Thyroid gland (tissue), 4 donors: Measurements from ENCODE around the gene ANAPC10. TPM values are rescaled to one million over a fixed set of nuclear protein-coding genes. Genes with fewer than 3 reads are reported as not detected.

ENCODE experiments used
- DNase-seq, 2 donors: peaks; one replicate each; pipeline ENCODE4 v3.0.0-alpha.2; 2019
- H3K27ac ChIP-seq, 3 donors: fragments of 200-600 bp; sonication (generic); 1 replicate in 2 of 3; 2 replicates in 1 of 3; pipeline ENCODE4 v1.5.1; 2016 to 2019; ENCODE audit warnings: mild to moderate bottlenecking in 1 of 3, moderate library complexity in 1 of 3
- H3K27me3 ChIP-seq: fragments of 200-600 bp; sonication (generic); one replicate; pipeline ENCODE4 v1.5.1; 2019
- H3K36me3 ChIP-seq, 2 donors: fragments of 200-600 bp; sonication (generic); one replicate each; pipeline ENCODE4 v1.5.1; 2016 to 2019
- H3K4me1 ChIP-seq, 2 donors: fragments of 200-600 bp; sonication (generic); one replicate each; pipeline ENCODE4 v1.5.1; 2017 to 2019
- H3K4me3 ChIP-seq, 3 donors: fragments of 200-600 bp; sonication (generic); replicated peaks in 1 of 3; 1 replicate in 2 of 3; 2 replicates in 1 of 3; pipeline ENCODE4 v1.5.1; 2016; ENCODE audit warnings: mild to moderate bottlenecking in 1 of 3
- H3K9me3 ChIP-seq: fragments of 200-600 bp; sonication (generic); one replicate; pipeline ENCODE4 v1.5.1; 2017
- POLR2A ChIP-seq, 2 donors: fragments of 450-650 bp; IDR thresholded peaks; one replicate each; pipeline ENCODE4 v1.6.1; 2017; ENCODE audit warnings: antibody characterized with exemption in 2 of 2, mild to moderate bottlenecking in 2 of 2, moderate library complexity in 1 of 2
- WGBS, 2 donors: methylation state at CpG; one replicate each; pipeline ENCODE4 v1.1.5; 2017; 5-methylcytosine and 5-hydroxymethylcytosine counted together
- intact Hi-C: fragments of 100-400 bp; cut with DNase I; formaldehyde crosslinking; loops from one replicate; pipeline ENCODE4 v1.15.1; 2023
- total RNA-seq, 4 donors: library from RNA; depleted of rRNA; stranded (reverse); fragments of >200 nt; gene quantifications; one replicate each; pipeline ENCODE4 v1.2.3, GENCODE V29; 2016
- TF ChIP-seq, protein P1 (sequence below), 6 experiments: fragments of 200-600 bp in 3 of 6; fragments of 450-650 bp in 3 of 6; sonication (generic) in 3 of 6; IDR thresholded peaks; one replicate each; pipeline ENCODE4 v1.5.1; 2016 to 2019; ENCODE audit warnings: antibody characterized with exemption in 6 of 6, mild to moderate bottlenecking in 2 of 6, inconsistent platforms in 1 of 6, moderate library complexity in 1 of 6

ANAPC10 gene
- total RNA-seq, 4 donors from 2014 or later, result 35.1 to 80.8 (median 47.9) TPM

DNA sequence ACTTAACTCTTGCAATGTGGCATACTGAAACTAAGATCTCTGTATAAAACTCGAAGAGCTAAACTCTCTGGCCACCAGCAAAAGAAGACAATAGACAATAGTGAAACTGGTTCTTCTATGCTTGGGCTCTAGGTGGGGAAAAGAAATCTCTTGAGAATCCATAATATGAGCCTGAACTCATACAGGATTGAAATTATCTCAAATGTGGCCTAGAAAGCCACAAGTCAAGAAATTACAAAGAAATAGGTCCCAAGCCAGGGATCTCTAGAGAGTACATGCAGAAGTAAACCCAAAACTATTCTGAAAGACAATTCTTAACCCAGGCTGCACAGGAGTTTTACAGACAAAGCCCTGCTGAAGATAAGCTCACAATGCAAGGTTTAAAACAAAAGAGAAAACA, 127.4 kb downstream of the ANAPC10 start:
- WGBS, 2 donors, result 76 to 85% methylated on average over 1 of the region's 1 CpG
- Histone ChIP-seq H3K9me3 (no peaks in the 10 kb centered on the region), H3K36me3 (no peaks in the 10 kb centered on the region), H3K4me3 (no peak overlapping the region), H3K4me1 (no peaks in the 10 kb centered on the region), H3K27me3 (no peaks in the 10 kb centered on the region), H3K27ac (no peak overlapping the region)
- TF ChIP-seq, protein P1, sequence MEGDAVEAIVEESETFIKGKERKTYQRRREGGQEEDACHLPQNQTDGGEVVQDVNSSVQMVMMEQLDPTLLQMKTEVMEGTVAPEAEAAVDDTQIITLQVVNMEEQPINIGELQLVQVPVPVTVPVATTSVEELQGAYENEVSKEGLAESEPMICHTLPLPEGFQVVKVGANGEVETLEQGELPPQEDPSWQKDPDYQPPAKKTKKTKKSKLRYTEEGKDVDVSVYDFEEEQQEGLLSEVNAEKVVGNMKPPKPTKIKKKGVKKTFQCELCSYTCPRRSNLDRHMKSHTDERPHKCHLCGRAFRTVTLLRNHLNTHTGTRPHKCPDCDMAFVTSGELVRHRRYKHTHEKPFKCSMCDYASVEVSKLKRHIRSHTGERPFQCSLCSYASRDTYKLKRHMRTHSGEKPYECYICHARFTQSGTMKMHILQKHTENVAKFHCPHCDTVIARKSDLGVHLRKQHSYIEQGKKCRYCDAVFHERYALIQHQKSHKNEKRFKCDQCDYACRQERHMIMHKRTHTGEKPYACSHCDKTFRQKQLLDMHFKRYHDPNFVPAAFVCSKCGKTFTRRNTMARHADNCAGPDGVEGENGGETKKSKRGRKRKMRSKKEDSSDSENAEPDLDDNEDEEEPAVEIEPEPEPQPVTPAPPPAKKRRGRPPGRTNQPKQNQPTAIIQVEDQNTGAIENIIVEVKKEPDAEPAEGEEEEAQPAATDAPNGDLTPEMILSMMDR (IDR thresholded peaks at IDR 0.05), result no peak
- TF ChIP-seq POLR2A (IDR thresholded peaks at IDR 0.05), result no peak
- no peak for DNase-seq
- intact Hi-C loops, result no loop called here

DNA sequence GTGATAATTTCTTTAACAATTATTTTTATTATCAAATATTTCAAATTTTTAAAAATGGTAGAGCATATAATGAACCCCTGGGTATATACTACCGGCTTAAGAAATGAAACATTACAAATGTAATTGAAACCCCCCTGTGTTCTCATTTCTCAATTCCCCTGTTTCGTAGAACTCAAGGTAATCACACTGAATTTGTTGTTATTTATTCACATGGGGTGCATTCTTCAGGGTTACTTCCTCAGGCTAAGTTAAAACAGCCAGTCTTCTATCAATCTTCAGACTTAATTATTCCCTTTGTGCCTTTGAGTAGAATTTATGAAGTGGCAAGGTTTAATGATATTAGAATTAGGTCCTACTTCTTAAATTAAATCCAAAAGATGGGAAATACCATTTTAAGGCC, 128.2 kb downstream of the ANAPC10 start:
- no peaks in the 10 kb centered on the region for H3K4me1 ChIP-seq
- no peaks in the 10 kb centered on the region for H3K27me3 ChIP-seq
- no peak for TF ChIP-seq POLR2A (IDR thresholded peaks at IDR 0.05)
- TF ChIP-seq, protein P1 (IDR thresholded peaks at IDR 0.05), result no peak
- DNase-seq, result no peak
- 94 to 96% methylated on average over 2 of the region's 2 CpGs for WGBS, 2 donors
- no peaks in the 10 kb centered on the region for H3K9me3 ChIP-seq
- H3K4me3 ChIP-seq, result no peak overlapping the region
- intact Hi-C loops, result no loop called here
- H3K36me3 ChIP-seq, result no peaks in the 10 kb centered on the region
- H3K27ac ChIP-seq, result no peak overlapping the region

DNA sequence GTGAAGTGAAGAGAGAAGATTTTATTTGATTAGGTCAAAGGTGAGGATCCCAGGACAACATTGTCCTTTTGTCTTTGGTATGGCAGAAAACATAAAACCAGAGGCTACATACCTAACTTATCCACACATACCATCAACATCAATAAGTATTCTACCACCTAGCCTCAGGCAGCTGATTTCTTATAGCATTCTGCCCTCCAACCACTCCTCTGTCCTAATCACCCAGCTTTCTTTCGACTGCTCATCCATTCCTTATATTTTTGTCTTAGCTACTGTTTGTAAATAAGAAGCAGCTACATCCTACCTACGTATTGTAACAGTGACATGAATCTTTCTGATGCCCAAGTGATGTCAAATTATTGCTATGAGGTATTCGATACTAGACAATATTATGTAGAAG, 129.4 kb downstream of the ANAPC10 start:
- DNase-seq, result no peak
- Histone ChIP-seq H3K4me3 (no peak overlapping the region), H3K4me1 (no peaks in the 10 kb centered on the region), H3K9me3 (no peaks in the 10 kb centered on the region), H3K36me3 (no peaks in the 10 kb centered on the region), H3K27ac (no peak overlapping the region), H3K27me3 (no peaks in the 10 kb centered on the region)
- intact Hi-C loops, result no loop called here
- WGBS, 2 donors, result 93 to 97% methylated on average over 3 of the region's 3 CpGs
- no peak for TF ChIP-seq POLR2A (IDR thresholded peaks at IDR 0.05)
- TF ChIP-seq, protein P1 (IDR thresholded peaks at IDR 0.05), result no peak

DNA sequence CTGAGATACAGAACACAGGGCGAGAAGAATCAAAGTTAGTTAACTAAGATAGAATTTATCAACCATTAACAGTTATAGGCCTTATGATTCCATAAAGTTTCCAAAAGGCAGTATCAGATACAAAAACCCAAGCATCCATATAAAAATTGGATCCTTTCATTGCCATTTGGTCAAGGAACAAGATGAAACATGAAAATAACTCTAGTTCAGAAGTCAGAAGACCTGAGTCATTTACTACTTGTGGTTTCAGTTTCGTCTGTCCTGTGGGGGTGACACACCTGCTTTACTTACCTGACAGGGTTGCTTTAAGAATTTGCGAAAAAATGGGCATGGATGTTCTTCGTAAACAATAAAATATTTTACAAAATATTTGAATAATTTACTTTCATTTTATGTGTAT, 130.8 kb downstream of the ANAPC10 start:
- H3K36me3 ChIP-seq, result no peaks in the 10 kb centered on the region
- H3K4me1 ChIP-seq, result no peaks in the 10 kb centered on the region
- no peak overlapping the region for H3K4me3 ChIP-seq
- TF ChIP-seq, protein P1 (IDR thresholded peaks at IDR 0.05), result no peak
- no peak for TF ChIP-seq POLR2A (IDR thresholded peaks at IDR 0.05)
- no peak overlapping the region for H3K27ac ChIP-seq
- DNase-seq, result no peak
- 92 to 96% methylated on average over 4 of the region's 4 CpGs for WGBS, 2 donors
- H3K9me3 ChIP-seq, result no peaks in the 10 kb centered on the region
- no peaks in the 10 kb centered on the region for H3K27me3 ChIP-seq
- intact Hi-C loops, result no loop called here

DNA sequence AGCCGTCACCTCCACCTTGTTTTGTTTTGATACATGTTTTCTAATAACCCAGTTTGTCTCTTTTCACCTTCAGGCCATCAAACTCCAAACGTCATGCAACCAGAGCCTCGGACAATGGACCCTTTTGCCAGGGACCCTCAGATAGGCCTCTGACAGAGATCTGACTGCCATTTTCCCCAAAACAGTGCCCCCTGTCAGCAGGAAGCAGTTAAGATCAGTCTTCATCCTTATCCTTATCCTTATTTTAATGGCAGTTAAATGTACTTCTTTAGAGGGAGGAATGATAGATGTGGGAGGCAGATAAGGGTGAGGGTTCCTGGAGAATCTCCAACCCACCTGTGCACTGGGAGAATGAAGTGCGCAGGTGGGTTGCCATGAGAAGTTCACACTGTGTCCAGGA, 135.7 kb downstream of the ANAPC10 start:
- 80 to 88% methylated on average over 4 of the region's 4 CpGs for WGBS, 2 donors
- H3K27me3 ChIP-seq, result no peaks in the 10 kb centered on the region
- no peaks in the 10 kb centered on the region for H3K4me1 ChIP-seq
- no peak overlapping the region for H3K27ac ChIP-seq
- no peak overlapping the region for H3K4me3 ChIP-seq
- no peaks in the 10 kb centered on the region for H3K36me3 ChIP-seq
- no peaks in the 10 kb centered on the region for H3K9me3 ChIP-seq
- intact Hi-C loops, result no loop called here
- TF ChIP-seq, protein P1 (IDR thresholded peaks at IDR 0.05), result no peak
- TF ChIP-seq POLR2A (IDR thresholded peaks at IDR 0.05), result no peak
- DNase-seq, result no peak
